HG02798 (cell line): ENCODE measurements around the gene EXOC3L4.
"Not testable (repeated sequence)": the region's sequence is repeated elsewhere in the genome, so short reads cannot be mapped to it uniquely, and the experiment has no call there.

Source experiments
- ATAC-seq: cut with Tn5 transposase; IDR thresholded peaks from one replicate; pipeline ENCODE4 v1.9.1; 2021; ENCODE audit warnings: mild to moderate bottlenecking; ENCODE audit not compliant: unreplicated experiment, poor library complexity

The EXOC3L4 gene

DNA sequence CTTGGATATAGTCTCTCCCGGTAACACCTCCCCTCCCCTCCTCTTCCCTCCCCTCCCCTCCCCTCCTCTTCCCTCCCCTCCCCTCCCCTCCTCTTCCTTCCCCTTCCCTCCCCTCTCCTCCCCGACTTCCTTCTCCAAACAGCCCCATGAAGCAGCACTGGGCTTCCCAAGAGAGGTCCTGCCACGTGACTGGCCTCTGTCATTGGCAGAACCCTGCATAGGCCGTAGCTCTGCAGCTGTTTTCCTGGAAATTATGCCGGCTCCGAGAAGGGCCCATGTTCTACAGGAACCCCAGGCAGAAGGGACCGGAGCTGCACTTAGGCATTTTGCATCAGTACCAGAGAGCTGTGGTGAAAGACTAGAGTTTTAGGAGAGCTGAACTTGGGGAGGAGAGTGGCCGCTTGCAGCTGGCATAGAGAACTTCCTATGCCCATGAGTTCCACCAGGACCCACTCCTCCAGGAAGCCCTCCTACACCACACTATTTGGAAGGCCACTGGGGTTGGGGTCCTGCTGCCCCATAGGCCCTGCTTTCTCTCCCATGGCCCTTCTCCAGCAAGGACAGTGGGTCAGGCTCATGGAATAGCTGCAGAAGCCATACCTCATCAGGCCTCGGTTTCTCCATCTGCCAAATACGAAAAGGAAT is 23.6 kb downstream of the EXOC3L4 start:
- ATAC-seq = no peak

DNA sequence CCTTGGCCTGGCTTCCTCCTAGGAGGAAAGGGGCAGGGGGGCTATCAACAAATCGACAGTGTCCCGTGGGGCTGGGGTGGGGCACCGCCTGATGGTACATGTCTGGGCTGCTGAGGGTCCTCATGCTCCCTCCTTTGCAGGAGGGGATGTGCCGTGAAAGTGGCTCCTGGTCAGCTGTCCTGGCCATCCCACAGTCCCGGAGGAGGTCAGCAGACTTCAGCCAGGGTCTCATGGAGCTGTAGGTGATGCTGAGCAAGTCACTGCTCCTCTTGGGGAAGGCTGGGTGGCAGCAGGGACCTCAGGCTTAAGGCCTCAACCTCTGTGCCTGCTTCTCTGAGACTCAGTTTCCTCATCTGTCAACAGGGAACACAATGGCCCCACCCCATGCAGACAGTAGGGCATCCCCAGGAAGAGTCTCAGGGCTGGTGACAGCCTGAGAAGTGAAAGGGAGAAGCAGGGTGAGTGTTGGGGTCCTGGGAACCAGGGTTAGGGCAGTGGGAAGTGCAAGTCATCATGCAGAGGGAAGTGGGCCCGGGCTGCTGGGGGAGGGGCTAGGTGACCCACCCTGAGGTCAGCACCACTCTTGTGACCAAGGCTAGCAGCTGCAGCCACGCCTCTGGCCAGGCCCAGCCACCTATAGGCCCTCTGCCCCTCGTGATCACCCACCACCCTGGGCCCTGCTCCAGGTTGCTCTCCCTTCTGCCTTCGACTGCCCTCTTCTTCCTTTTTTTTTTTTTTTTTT is 24.3 kb downstream of the EXOC3L4 start:
- no peak for ATAC-seq

DNA sequence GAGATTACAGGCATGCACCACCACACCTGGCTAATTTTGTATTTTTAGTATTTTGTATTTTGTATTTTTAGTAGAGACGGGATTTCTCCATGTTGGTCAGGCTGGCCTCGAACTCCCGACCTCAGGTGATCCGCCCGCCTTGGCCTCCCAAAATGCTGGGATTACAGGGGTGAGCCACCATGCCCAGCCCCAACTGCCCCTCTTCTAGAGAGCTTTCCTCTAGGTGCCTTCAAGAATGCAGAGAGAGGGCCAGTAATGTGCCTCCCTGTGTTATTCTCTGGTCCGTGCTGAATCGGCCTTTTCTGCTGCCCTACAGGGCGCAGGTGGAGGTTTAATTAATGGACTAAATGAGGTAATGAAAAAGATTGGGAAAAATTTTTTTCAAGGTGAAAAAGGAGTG is 25.0 kb downstream of the EXOC3L4 start:
- ATAC-seq = not testable (repeated sequence)

DNA sequence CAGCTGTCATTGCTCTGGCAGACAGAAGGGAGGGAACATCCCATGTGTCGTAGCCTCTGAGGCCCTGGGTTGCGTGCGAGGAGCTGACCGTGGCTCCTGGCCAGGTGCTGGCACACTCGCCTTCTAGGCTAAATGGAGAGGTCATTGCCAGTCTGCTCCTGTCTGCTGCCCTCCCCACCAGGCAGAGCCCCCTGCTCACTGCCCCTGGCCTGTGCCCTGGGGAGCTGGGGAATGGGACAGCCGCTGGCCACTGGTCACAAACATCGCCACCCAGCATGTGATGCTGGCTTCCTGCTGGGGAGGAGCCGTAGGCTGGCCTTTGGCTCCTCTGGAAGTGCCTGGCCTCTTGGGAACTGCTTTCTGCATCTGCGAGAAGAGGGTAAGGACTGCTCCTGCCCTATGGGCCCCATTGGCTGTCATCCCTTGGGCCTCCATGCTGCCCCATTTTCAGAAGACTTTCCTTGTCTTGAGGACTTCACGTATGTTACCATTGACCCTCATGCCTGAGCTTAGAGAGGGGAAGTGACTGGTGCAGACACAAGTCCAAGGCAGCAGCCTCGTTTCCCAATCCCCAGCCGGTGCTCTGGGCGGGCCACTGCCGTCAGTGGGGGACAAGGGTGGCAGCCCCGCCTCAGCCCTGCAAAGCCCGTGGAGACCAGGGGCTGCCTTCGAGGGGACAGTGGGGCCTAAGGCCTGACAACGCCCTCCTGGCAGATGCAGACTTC is 26.8 kb downstream of the EXOC3L4 start:
- ATAC-seq = no peak

DNA sequence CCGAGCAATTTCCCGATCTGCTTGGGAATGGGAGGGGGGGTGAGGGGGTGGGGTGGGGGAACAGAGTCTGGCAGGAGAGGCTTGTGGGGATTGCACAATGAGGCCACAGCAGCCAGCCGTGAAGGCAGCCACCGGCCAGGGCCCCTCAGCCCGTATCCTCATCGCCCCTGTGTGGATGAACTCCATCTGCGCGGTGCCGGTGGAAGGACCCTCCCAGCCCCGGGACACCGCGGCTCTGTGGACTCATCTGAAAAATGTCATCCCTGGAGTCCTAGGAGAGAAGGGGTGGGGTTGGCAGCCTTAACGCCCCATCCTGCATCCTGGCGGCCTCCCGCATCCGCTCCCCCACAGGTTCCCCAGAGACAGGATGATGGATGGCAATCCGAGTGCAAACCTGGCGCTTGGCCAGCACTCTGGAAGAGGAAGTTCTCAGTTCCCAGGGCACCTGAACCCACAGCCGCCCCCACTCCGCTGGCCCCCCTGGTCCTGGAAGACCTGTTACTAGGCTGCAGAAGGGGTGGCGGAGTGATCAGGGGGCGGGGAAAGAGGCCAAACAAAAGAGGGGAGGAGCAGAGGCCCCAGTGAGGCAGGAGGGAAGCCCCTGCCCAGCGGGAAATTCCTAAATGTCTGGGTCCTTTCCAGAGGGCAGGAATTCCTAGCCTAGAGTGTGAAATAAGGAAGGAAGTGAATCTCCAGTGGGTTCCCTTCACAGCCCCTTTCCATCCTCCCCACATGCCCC is 27.5 kb downstream of the EXOC3L4 start:
- no peak for ATAC-seq

DNA sequence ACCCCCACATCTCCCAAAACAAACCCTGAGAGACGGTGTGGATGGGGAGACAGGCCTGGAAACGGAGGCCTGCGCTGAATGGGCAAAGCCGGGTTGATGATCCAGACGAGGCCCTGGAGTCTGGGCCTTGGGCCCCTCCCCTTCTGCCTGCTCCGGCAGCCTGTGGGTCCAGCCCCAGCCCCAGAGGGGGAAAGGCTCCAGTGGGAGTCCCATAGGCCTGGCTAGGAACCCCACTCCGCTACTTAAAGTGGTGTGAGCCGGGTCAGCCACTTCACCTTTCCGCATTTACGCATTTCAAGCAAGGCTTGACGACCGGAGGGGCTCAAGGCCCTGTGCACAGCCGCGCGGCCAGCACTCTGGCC is 28.0 kb downstream of the EXOC3L4 start:
- no peak for ATAC-seq

DNA sequence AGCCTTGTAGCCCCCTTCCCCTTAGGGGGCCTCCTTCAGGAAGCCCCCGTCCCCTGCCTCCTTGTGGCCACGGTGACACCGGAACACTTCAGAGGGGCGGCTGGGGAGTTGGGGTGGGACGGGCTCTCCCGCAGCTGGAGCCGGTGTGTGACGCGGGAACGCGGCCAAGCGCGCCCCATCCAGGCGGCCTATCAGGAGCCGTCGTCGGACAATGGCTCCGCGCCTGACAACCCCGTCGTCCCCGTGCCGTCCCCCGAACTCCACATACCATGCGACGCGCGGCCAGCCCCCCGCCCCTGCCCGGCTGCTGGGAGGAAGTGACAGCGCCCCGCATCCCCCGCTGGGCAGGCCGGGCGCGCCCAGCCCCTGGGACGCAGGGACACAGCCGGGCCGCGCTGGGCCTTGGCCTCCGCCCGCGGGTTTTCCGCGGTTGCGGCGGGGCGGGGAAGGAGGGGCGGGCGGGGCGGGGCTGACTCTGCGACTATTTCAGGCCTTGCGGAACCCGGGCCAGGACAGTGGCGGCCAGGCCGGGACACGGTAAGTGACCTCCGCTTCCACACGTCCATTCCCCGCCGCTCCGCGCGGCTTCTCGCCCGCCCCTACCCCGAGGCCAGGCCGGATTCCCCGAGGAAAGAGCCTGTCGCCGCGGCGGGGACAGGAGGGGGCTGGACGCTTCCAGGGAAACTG is 28.6 kb downstream of the EXOC3L4 start, which contains the start of gene TNFAIP2:
Gene TNFAIP2, plus strand, starts transcription at position 515 of the 687 bp plus-strand sequence. CDS start 2,997 bp downstream, outside the sequence.
- ATAC-seq = no peak

DNA sequence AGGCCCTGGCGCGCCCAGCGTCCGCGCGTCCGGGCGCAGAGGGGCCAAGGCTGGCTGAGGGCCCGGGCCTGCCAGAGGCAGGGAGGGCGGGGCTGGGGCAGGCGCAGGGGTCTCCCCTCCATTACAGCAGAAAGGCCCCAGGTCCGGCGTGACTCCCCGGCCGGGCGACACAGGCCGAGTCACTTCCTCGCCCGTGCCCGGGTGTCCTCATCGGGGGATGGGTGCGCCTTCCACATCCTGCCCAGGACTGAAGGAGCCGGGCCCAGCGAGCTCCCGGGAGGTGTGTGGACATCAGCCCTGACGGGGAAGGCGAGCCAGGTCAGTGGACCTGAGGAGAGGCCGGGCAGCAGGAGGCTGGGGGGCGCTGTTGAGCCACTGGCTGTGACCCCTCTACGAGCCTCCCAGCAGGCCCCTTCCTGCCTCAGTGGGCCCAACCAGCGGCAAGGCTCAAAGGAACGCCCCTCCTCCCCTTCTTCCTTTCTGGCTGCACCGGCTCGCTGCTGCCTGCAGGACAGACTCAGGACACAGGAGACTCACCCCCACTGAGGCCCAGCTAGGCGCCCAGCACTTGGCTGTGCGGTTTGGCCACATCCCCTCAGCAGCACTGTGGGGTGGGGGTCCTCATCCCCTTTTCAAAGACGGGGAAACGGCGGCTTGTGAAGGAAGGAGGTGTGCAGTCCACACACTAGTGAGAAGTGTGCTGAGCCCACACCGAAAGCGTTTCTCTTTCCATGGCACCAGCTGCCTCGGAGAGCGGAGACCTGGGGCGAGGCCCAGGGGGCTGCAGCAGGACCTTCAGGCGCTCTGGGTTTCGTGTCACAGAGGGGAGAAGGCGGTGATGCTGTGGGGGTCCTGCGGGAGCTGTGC is 29.3 kb downstream of the EXOC3L4 start:
- no peak for ATAC-seq

DNA sequence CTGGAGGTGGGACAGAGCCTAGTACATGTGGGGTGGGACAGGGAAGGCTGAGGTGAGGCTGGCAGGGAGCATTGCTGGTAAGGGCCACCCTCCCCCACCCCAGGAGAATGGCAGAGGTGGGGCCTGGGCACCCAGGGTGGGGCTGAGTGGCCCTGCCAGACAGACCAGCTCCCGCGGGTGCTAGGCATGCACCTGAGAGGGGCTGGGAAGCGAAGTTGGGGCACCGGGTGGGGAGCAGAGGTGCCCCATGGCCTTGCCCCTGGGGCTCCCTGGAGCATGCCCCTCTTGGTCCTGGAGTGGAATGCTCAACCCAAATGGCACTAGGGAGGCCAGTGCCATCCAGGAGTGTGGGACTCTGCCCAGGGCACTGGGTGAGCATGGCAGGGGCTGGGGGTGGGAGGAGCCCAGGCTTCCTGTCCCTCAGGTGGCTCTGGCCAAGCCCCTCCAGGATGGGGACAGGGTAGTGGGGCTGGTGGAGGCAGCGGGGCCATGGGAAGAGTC is 30.0 kb downstream of the EXOC3L4 start:
- ATAC-seq = no peak

DNA sequence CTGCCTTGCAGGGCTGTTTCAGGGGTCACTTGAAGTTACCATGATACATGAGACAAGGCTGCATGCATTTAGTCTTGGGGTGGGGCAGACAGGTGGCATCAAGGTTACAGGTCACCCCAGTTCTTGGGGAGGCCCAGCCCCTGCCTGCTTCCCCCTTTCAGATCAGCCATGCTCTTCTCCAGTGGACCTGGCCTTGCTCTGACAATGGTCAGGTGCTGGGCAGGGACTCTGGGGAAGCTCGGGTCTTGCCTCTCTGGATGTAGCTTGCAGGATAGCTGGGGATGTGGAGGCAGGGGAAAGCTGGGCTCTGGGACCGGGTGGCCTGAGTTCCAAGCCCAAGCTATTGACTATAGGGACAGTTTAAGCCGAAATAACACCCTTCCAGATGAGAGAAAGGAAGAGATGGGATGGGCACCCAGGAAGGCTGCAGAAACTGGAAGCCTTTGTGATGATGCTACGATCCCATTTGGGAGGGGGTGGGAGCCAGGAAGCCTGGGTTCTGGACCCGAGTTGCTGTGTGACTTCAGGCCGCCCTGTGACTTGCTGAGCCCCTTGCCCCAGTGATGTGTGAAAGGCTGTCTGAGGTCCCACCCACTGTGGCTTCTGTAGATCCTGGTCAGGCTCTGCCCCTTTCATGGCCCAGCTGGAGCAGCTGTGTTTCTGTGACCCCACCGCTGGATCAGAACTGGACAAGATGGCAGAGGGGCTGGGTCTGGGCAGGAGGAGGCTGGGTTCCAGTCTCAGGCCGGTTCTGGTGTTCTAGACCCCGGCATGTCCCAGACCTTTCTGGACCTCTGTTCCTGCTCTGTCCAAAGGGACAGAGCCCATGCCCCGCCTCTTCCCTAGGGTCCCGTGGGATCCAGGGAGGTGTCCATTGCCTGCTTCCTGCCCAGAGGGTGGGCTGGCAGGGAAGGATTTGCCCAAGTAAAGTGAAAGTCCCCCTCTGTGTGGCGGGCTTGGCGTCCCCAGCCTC is 30.9 kb downstream of the EXOC3L4 start:
- ATAC-seq = no peak

DNA sequence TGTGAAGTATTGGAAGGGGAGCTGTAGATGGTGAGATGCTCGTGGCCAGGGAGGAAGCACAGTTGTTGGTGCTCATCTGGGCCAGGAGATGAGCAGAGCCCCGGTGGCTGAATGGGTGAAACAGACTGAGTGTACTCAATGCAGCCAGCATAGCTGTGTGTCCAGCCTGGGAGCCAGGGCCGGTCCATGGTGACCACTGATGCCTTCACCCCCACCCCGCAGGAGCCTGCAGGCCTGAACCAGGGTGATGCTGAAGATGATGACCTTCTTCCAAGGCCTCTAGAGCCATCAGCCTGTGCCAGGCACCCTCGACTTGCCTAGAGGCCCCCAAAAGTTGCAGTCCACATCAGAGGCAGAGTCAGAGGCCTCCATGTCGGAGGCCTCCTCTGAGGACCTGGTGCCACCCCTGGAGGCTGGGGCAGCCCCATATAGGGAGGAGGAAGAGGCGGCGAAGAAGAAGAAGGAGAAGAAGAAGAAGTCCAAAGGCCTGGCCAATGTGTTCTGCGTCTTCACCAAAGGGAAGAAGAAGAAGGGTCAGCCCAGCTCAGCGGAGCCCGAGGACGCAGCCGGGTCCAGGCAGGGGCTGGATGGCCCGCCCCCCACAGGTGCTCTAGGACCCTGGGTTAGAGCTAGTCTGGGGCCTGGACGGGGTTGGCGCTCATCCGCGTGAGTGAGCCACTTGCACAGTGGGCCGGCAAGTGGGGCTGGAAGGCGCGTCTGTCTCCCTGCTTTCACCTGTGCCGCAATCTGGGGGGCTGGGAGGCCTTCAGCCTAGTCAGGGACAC is 31.8 kb downstream of the EXOC3L4 start:
- no peak for ATAC-seq

DNA sequence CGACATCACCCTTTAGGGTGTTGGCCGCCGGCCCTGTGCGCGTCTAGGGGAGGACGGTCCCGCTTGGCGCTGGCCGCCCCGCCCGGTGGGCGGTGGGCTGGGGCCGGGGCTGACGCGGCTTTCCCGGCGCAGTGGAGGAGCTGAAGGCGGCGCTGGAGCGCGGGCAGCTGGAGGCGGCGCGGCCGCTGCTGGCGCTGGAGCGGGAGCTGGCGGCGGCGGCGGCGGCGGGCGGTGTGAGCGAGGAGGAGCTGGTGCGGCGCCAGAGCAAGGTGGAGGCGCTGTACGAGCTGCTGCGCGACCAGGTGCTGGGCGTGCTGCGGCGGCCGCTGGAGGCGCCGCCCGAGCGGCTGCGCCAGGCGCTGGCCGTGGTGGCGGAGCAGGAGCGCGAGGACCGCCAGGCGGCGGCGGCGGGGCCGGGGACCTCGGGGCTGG is 32.4 kb downstream of the EXOC3L4 start:
- ATAC-seq = no peak

DNA sequence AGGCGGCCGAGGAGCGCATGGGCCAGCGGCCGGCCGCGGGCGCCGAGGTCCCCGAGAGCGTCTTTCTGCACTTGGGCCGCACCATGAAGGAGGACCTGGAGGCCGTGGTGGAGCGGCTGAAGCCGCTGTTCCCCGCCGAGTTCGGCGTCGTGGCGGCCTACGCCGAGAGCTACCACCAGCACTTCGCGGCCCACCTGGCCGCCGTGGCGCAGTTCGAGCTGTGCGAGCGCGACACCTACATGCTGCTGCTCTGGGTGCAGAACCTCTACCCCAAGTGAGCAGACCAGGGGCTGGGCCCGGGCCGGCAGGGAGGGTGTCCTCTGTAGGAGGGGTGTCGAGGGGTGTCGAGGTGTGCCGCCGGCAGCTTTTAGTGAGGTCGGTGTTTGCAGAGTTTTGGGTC is 32.8 kb downstream of the EXOC3L4 start:
- ATAC-seq = no peak

DNA sequence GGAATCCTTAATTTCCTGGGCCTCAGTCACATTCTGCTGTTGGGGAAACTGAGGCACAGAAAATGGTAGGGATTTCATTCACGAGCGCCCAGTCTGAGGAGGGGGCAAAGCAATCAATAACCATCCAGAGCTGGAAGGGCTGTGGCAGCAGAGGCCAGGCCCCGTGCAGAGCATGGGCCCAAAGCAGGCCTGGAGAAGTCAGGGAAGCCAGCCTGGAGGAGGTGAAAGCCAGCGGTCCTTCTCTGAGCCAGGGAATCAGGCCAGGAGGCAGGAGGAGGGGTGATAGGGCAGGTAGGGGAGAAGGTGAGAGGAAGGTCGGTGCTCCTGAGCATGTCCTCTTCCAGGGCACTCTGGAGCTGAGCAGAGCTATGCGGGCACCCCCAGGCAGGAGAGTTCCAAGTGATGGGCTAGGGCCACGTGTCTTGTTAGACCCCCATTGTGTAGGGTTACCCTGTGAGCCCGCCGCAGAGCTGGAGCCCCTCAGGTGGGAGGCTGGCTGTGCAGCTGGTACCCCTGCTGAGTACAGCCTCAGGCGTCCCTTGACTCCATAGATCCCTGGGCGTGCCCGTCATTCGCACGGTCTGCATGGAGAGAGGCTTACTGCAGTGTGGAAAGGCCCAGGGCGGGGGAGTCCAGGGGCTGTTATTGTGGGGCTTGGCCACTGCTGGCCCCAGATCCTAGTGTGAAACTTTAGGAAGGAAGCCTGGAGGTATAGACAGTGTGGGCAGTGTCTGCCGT is 33.5 kb downstream of the EXOC3L4 start:
- no peak for ATAC-seq

DNA sequence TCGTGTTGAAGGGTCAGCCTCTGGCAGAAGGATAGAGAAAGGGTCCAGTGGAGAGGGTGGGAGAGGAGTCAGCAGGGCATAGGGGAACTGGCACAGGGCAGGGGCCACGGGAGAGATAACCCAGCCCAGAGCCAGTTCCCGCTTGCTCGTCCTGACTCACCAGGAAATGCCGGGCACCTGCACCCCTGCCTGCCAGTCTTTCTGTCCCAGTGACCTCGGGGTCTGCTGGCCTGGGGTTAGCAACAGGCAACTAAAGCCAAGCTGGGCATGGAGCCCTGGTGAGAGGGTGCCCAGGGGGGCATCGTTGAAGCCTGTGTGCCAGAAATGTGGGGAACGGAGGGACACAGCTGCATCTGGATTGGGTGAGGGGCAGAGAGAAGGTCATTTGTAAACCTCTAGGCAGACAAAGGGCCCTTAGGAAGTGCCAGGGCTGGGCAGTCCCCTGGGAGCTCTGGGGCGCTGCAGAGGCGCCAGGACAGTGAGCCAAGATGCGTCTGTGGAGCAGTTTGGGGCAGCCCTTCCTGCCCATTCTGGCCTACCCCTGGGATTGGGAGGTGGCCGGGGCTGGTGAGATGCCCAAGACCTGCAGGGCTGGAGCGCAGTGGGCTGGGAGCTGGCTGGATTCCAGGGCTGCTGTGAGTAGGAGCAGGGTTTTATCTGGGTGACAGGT is 34.2 kb downstream of the EXOC3L4 start:
- no peak for ATAC-seq
